ENCODE data around the gene ACOT7. TPM values are rescaled to one million over a fixed set of nuclear protein-coding genes. Genes with fewer than 3 reads are reported as not detected.

ACOT7 gene
- total and polyA plus RNA-seq, 2 donors from 2014 or later, result 23.0 to 135 TPM

GRCh38 chr1:6270401-6270800 is 123.2 kb downstream of the ACOT7 start:
- Histone ChIP-seq H3K4me3 (ENCODE audit: low read length in 3 of 3) (no peak overlapping the region), H3K9me3 (ENCODE audit: control insufficient read depth in 2 of 3, insufficient read depth in 1 of 3, low read length in 3 of 3) (no peaks in the 10 kb centered on the region), H3K27ac (ENCODE audit: low read depth in 2 of 2, low read length in 2 of 2) (no peak overlapping the region), H3K4me1 (ENCODE audit: control insufficient read depth in 2 of 3, insufficient read depth in 2 of 3, low read depth in 1 of 3, low read length in 3 of 3) (peaks cover 0 to 11% (median 10%) of the 10 kb centered on the region in 3 donors), H3K27me3 (ENCODE audit: control insufficient read depth, insufficient read depth, low read length) (no peaks in the 10 kb centered on the region), H3K36me3 (ENCODE audit: control insufficient read depth in 2 of 3, insufficient read depth in 3 of 3, low read length in 3 of 3) (no peaks in the 10 kb centered on the region), H3K9ac (ENCODE audit: low read length in 3 of 3) (no peak overlapping the region)
- intact Hi-C loops (cut with DNase I), result no loop called here
- DNase-seq (peak in 1 of 5 donors; percentile 64), FAIRE-seq (no peak)
- no peak for TF ChIP-seq CTCF (IDR thresholded peaks at IDR 0.05; ENCODE audit: borderline replicate concordance, extremely low read depth, insufficient read depth)

- Histone ChIP-seq H3K4me1 (ENCODE audit: control insufficient read depth in 2 of 3, insufficient read depth in 2 of 3, low read depth in 1 of 3, low read length in 3 of 3) (peaks cover 0 to 11% (median 10%) of the 10 kb centered on the region in 3 donors), H3K9me3 (ENCODE audit: control insufficient read depth in 2 of 3, insufficient read depth in 1 of 3, low read length in 3 of 3) (no peaks in the 10 kb centered on the region), H3K9ac (ENCODE audit: low read length in 3 of 3) (no peak overlapping the region), H3K27me3 (ENCODE audit: control insufficient read depth, insufficient read depth, low read length) (no peaks in the 10 kb centered on the region), H3K36me3 (ENCODE audit: control insufficient read depth in 2 of 3, insufficient read depth in 3 of 3, low read length in 3 of 3) (no peaks in the 10 kb centered on the region), H3K27ac (ENCODE audit: low read depth in 2 of 2, low read length in 2 of 2) (no peak overlapping the region), H3K4me3 (ENCODE audit: low read length in 3 of 3) (no peak overlapping the region)
- intact Hi-C loops (cut with DNase I), result no loop called here
- peak in 2 of 5 donors; percentile 58 to 75 for DNase-seq
- FAIRE-seq, result no peak
- no peak for TF ChIP-seq CTCF (IDR thresholded peaks at IDR 0.05; ENCODE audit: borderline replicate concordance, extremely low read depth, insufficient read depth)
Measured at GRCh38 chr1:6269720-6270400, 123.7 kb downstream of the ACOT7 start.

GRCh38 chr1:6269296-6269695 is 124.3 kb downstream of the ACOT7 start:
- H3K9ac ChIP-seq (ENCODE audit: low read length in 3 of 3), result no peak overlapping the region
- peak in 1 of 5 donors; percentile 64 for DNase-seq
- no peak overlapping the region for H3K4me3 ChIP-seq (ENCODE audit: low read length in 3 of 3)
- H3K27ac ChIP-seq (ENCODE audit: low read depth in 2 of 2, low read length in 2 of 2), result no peak overlapping the region
- FAIRE-seq, result no peak
- H3K9me3 ChIP-seq (ENCODE audit: control insufficient read depth in 2 of 3, insufficient read depth in 1 of 3, low read length in 3 of 3), result no peaks in the 10 kb centered on the region
- no peaks in the 10 kb centered on the region for H3K27me3 ChIP-seq (ENCODE audit: control insufficient read depth, insufficient read depth, low read length)
- peaks cover 0 to 11% (median 9%) of the 10 kb centered on the region in 3 donors for H3K4me1 ChIP-seq (ENCODE audit: control insufficient read depth in 2 of 3, insufficient read depth in 2 of 3, low read depth in 1 of 3, low read length in 3 of 3)
- intact Hi-C loops (cut with DNase I), result no loop called here
- TF ChIP-seq CTCF (IDR thresholded peaks at IDR 0.05; ENCODE audit: borderline replicate concordance, extremely low read depth, insufficient read depth), result no peak
- H3K36me3 ChIP-seq (ENCODE audit: control insufficient read depth in 2 of 3, insufficient read depth in 3 of 3, low read length in 3 of 3), result no peaks in the 10 kb centered on the region

Data from kidney (tissue), 14 donors.